ENCODE measurements around the gene PPIE.

Gene PPIE

DNA sequence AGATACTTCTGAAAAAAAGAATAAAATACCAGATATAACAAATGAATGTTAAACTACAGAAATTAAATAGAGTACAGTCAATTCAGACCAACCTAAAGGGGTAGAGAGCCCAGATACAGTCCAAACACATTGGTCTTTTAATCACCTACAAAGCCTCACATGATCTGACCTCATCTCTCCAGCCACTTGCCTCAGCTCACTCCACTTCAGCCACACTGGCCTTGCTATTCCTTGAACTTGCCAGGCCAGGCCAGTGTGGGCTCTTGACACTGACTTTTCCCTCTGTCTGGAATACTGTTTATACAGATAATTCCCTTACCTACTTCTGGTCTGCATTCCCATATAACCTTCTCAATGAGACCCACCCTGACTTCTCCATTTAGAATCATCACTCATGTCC, 17.0 kb upstream of the PPIE start:
- no peak for DNase-seq

DNA sequence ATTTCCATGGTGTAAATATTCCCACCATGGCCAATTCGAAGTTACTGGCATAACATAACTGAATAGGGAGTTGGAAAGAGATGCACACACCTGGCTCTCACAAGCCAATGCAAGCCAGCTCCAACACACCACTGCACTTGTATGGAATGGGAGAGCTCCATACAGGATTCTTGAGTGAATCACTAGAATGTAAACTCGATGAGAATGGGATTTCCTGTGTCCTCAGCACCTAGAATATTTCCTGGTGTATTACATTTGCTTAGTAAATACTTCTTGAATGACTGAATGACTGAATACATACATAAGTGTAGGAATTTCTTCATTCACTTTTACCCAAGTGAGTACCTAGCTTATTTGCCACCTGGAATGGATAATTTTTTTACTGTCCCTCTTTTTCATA, 16.2 kb upstream of the PPIE start:
- no peak for DNase-seq

DNA sequence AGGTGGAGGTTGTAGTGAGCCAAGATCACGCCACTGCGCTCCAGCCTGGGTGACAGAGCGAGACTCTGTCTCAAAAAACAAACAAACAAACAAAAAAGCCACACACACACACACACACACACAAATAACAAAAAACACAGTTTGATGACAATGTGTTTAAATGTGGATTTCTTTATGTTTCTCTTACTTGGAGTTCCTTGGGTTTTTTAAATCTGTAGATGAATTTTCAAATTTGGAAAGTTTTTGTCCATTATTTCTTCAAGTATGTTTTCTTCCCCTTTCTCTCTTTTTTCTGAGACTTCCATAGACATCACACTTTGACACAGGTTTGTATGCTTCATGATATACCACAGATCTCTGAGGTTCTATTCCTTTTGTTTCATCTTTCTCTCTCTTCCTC, 12.1 kb upstream of the PPIE start:
- no peak for DNase-seq

DNA sequence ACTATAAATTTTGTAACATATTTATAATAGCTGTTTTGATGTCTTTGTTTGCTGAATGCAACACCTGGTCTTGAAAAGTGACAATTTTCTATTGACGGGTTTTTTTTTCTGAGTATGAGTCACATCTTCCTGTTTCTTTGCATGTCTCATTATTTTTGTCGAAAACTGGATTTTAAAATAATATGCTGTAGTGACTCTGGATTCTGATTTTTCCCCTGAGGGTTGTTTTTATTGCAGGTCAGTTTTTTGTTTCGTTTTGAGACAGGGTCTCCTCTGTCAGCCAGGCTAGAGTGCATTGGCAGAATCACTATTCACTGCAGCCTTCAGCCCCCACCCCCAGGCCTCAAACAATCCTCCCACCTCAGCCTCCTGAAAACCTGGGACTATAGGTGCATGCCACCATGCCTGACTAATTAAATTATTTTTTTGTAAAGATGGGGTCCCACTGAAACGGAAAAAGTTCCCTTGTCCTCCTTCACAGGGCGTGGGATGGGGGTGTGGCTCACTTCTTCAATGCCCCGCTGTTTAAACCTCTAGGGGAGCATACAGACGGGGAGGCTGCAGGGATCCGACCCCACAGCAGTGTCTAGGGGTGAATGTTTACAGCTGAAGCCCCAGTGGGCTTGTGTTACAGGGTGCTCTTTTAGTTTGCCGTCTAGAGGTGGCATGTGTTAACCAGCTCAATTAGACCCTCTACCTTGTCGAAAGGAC, 11.3 kb upstream of the PPIE start:
- no peak for DNase-seq

DNA sequence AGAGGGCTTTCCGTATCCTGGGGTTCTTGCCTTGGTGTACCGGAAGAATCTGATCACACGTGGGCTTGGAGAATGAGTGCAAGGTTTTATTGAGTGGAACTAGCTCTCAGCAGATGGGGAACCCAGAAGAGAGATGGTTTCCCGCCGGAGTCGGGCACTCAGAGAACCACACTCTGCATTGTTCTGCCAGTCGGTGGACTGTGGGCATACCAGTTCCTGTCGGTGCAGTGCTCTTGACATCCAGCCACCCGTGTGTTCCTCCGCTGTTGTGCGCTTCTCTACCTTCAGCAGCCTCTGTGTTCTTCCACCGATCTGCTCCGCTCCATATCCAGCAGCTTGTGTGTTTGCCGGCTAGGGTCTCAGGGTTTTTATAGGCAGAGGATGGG, 10.8 kb upstream of the PPIE start:
- no peak for DNase-seq

DNA sequence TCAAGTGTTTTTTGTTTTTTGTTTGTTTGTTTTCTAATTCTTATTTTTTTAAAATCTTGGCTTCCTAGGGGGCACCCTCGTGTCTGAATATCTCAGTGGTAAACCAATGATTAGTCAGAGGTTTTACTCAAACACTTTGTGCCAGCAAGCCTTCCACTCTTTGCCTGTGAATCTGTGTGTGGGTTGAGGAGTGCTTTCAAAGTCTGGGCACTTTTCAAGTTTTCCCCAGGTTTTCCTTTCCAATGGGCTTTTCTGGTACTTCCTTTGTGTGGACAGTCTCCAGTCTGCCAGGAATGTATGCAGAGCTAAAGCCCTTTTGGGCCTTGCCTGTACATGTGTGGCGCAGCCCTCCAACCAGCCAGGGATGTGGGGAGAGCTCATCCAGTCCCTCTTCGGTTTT, 9.7 kb upstream of the PPIE start:
- DNase-seq, result no peak

DNA sequence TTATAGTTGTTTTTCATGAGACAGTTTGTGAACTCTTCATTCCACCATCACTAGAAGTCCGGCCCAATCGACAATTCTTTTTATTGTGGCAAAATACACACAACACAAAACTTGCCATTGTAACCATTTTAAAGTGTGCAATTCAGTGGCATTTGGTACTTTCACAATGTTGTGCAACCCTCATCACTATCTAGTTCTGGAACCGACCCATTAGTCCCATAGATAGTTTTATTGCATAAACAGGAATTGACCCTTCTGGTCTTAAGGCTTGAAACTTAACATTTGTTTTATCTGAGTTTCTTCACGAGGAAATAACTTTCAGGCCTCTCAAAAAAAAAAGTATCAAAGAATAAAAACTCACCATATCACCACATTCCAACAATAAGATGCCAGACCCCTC, 8.8 kb upstream of the PPIE start:
- no peak for DNase-seq

DNA sequence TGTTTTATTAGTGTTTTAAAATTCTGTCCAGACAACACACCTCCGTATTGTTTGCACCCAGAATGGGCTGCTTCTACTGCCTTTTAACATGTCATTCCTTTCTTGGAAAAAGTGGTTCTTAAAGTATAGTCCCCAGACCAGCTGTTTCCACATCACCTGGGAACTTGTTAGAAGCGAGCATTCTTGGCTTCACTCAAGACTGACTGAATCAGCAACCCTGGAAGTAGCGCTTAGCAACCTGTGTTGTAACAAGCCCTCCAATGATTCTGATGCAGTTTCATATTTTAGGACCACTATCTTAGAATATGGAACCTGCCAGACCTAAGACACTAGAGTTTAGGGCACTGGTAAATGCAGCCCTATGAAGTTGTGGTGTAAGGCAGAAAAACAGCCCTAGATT, 6.0 kb upstream of the PPIE start:
- DNase-seq, result no peak

DNA sequence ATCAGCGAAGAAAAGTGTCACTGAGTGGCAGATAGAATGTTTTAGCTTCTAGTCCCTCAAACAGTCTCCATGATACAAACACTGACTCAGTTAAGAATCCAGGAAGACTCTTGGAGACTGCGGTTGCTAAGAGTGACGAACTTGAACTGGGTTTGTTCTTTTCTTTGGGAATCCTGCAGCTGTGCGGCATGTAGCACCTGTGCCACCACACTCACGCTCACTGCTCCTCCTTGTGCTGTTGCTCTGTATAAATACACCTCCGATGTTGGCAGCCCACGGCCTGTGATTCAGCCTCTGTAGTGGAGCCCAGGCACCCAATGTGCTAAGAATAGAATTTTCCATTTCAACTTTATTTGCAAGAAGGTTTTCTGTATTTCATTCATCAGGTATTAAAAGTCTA, 5.5 kb upstream of the PPIE start:
- DNase-seq, result no peak

DNA sequence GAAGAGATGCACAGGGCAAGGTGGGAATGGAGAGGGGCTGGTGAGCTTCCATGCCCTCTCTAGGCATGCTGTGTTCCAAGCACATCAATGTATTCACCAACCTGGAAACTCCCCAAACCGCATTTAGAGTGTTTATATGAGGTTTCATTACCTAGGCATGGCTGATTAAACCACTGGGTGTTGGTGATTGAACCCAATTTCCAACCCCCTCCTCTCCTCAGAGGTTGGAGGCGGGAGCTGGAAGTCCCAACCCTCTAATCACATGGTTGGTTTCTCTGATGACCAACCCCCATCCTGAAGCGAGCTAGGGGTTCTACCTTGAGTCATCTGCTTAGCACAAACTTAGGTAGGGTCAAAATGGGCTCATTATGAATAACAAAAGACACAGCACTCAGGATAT, 3.0 kb upstream of the PPIE start:
- DNase-seq, result no peak

DNA sequence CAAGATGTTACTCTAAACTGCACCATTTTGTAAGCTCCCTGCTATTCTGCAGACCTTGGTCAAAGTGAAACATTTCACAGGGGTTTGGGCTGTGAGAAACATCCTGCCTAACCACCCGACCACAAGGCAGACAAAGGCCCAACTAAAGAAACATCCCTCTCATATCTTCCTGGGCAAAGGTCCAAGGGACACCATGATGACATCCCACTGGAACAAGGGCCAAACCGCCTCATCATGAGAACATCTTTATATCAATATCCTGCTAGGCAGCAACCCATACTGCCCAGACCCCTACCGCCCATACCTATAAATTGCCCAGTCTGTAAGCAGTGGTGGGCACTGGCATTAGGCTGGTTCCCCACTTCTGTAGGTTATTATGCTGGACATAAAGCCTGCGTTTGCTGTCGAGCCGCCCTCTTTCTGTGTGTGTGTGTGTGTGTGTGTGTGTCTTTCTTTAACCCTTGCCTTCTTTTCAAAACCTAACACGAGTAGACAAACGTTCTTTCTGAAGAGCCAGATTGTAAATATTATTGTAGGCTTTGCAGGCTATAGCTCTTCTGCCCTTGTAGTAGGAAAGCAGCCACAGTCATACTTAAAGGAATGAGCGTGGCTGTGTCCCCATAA, 1.0 kb upstream of the PPIE start:
- no peak for DNase-seq

DNA sequence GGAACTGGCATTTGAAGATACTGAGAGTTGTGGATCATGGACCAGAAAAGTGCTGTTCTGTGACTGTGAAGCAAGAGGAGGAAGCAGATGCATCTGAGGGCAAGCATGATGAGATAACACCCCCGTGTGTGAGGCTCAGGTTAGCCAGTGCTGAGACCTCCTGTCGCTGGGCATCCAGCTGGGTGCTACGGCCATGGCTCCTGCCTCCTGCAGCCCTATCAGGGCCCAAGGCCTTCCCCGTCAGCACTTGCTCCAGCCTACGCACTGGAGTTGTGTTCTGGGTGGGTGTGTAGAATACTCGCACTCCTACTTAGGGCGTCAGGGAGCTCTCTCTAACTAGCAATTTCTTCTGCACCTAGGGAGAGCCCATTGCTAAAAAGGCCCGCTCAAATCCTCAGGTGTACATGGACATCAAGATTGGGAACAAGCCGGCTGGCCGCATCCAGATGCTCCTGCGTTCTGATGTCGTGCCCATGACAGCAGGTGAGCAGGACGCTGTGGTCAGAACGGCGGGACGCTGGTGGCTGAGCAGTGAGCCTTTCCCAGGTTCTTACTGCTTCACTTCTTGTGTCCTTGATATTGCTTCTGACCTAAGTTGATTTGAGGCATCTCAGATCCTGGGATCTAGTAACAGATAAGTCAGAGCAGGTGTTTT, 6.5 kb downstream of the PPIE start:
- no peak for DNase-seq

DNA sequence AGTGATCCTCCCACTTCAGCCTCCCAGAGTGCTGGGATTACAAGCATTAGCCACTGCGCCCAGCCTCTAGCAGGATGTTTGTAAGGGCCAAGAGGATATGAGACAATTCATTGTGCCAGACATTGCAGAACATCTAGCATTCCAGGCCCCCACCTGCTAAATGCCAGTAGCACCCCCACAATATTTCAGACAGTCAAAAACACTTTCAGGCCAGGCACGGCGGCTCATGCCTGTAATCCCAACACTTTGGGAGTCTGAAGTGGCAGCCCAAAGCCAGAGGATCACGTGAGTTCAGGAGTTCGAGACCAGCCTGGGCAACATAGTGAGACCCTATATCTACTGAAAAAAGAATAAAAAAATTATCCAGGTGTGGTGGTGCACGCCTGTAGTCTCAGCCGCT, 12.9 kb downstream of the PPIE start:
- DNase-seq, result no peak

DNA sequence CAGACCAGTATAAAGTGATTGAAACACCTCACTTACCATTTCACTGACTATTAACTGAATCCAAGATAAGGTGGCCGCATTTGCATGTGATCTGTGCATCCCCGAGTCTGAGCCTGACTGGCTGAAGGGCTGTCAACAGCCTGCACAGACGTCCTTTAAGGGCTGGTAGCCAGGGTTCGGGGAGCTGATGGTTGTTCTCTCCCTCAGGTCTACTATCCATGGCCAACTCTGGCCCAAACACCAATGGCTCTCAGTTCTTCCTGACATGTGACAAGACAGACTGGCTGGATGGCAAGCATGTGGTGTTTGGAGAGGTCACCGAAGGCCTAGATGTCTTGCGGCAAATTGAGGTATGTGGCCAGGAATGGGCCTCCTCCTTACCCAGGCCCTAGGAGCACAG, 14.0 kb downstream of the PPIE start:
- no peak for DNase-seq

DNA sequence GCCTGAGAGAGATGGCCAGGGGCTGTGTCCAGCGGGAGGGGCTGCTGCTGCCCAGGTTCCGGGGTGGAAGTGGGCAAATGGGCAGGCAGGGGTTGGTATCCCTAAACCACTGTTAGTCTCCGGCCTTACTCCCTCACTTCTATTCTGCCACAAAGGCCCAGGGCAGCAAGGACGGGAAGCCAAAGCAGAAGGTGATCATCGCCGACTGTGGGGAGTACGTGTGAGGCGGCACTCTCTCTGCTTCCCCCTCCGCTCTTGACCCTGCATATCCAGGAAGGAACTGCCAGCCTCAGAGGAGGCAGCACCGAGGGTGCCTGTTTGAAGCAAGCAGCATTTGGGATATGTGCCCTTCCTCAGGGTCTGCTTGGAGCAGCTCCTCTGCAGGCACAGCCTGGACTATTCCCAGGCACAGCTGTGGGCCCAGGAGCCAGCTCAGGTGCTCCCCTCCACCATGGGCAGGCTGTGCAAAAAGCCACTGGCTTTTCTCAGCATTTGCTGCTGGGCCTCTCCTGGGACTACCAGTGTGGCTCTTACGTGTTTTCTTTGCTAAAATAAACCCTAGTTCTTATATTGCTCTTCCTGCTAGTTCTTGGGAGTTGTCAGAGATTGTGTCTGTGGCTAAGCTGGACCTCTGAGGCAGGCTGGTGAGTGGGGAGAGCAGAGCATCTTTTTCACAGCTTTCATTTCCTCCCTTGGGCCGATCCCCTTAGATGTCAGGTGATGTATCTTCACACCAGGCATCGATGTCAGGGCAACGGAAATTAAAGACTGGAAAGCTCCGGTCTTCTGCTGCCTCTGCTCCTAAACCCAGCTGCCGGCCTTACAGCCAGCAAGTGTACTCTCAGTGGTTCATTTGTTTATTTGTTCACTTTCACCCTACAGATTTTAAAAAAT, 14.7 kb downstream of the PPIE start:
- DNase-seq, result no peak

DNA sequence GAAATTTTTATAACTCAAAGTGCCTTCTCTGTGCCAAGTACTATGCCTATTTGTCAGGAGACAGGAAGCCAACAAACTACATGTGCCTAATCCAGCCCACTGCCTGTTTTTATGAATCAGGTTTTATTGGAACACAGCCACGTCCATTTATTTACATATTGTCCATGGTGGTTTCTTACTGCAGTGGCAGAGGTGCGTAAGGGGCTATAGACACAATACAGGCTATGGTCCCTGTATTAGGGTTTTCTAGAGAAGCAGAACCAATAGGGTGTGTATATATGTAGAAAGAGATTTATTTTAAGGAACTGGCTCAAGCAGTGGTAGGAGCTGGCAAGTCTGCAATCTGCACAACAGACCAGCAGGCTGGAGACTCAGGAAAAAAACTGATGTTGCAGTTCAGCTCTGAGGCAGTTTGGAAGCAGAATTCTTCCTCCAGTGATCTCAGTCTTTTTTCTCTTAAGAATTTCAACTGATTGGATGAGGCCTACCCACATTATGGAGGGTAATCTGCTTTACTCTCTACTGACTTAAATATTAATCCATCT, 15.4 kb downstream of the PPIE start:
- no peak for DNase-seq

DNA sequence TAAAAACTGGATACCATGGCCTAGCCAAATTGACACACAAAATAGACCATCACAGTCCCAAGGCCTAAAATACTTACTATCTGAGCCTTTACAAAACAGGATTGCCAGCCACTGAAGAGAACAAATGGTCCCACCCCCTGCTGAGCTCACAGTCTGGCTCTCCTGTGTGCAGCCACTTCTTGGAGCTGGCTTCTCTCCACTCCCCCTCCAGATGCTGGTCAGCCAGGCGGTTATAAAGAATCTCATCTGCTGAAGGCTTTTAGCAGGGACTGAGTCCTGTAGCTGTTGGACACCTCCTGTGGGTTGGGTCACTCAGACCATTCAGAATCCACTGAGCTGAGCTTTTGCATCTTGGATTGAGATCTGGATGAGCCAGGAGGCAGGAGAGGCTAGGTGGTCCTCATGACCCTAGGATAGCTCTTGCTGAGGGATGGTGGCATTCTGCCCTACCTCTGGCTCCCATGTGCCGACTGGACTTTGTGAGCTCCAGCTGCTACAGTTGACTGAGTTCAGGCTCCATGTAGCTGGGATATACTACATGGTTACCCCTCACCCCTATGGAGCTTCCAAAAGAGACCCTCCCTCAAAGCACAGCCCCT, 16.3 kb downstream of the PPIE start:
- no peak for DNase-seq

DNA sequence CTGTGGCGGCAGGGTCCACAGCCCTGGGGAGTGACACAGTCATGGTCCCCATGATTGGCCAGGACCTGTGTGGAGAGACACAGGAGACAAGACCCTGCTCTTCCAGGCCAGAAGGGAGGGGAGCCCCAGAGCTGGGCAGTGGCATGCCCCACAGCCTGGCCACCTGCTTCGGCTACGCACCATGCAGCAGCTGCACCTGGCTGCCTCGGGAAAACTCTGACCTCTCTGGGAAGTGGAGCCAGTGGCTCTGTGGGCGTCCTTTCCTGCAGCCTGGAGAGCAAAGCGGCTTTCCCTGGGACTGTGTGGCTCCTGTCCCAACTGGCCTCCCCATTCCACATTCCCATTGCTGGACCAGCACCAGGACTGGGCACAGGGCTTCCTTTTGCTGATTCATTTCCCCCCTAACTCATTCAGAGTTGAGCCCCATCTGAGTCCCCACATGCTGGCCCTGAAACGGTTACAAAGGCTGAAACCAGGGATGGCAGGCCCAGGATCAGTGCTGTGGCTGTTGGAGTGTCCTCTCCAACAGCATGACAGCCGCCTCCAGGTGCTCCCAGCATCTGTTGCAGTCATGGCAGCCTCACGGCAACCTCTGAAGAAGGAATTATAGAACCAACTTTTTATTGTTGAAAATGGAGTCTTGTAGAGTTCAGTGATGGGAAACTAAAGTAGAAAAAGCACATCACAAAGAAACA, 17.4 kb downstream of the PPIE start:
- no peak for DNase-seq

DNA sequence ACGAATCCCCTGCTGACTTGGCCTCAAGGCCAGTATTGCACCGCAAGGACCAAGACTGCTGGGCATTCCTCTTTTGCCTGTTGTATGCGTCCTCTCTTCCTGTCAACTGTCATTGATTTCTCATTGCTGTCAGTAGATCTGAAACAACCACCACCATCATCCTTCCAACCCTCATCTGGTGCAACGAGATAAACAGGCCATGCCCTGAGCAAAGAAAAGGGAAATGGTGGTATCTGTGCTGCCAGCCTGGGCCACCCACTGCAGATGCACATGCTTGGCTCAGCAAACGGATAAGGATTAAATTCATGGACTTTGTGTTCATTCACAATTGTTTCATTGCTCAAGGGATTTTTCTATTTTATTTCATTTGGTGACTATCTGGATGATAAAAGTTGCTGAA, 18.8 kb downstream of the PPIE start:
- no peak for DNase-seq

DNA sequence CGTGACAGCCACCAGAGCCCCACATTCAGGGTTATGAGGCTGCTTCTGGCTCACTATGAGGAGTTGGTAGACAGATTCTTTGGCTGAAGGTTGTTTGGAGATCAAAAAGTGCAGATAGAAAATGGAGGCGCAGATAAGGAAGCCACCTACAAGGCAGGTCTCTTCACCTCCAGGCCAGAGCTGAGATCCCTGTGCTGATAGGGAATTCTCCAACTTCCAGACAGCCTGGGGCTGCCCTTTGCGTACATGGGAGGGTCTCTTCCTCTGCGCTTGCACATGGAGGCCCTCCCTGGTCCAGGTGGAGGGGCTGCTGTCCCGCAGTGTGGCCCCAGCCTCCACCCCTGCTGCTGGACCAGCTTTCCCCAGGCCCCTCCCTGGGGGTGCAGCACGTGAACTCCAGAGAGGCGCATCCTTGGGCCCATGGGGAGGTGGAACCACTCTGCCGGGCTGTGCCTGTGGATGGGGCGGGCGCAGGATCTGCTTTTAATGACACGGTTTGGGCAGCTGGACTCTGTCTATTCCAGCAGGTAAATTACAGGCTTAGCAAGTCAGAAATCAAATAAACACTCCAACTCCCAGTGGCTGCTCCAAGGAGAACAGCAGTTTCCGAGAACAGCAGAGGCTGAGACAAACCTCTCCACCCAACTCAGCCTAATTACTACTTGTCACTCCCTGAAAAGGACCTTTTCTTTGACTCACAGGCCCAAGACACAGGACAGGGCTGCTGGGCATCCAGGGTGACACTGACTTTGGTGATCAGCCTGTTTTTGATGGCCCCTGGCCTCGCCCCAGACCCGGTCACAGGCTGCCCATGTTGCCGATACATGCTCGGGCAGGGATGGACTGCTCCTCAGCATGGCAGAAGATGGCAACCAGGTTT, 20.1 kb downstream of the PPIE start:
- no peak for DNase-seq

DNA sequence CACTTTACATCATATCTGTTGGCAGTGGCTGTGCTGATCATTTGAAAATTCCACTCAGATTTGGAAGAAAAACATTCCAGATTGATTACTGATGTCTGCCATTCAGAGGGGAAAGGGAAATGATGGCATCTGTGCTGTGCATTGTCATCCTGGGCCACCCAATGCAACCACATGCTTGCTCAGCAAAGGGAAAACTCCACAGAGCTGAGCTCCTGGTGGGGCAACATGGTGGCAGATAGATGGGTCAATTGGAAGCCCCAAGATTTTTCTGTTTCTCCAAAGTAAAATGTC, 20.7 kb downstream of the PPIE start:
- DNase-seq, result no peak

Data from right forelimb (tissue), 1 donor.